ENCODE measurements around the gene CDK17. TPM values are rescaled to one million over a fixed set of nuclear protein-coding genes. Genes with fewer than 3 reads are reported as not detected.

CDK17 gene
- total and polyA plus RNA-seq, 9 of the 15 experiments (the other 6 are each of a cell fraction or from before 2014, with no cell fraction given): 4.8 to 39.3 (median 21.6) TPM

DNA sequence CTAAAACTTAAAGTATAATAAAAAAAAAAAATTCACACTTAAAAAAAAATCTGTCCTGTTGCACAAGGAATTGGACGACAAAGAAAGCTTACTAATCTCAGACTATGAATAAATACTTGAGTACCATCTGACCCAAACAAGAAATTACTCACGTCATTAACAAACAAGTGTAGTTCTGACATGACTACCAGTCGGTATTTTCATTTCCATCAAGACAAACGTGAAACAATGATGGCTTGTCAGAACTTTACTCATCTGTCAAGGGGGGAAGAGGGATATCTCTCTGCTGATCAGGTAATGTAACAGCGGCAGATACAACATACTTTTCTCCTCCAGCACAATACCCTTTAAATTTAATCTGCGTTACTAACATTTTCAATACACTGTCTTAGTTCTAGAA, 78.3 kb downstream of the CDK17 start (continued):
- TF ChIP-seq NR2C2 (CRISPR knock-in tag; IDR thresholded peaks at IDR 0.05) (no peak), NR2C2 (tag; IDR thresholded peaks at IDR 0.05) (no peak), ZBTB1 (CRISPR knock-in tag; IDR thresholded peaks at IDR 0.05; ENCODE audit: borderline replicate concordance, low read depth) (no peak), ZNF707 (CRISPR knock-in tag; conservative IDR thresholded peaks at IDR 0.05) (no peak), CHD1 (IDR thresholded peaks at IDR 0.05; ENCODE audit: low read length) (no peak), SRF (CRISPR knock-in tag; IDR thresholded peaks at IDR 0.05) (no peak), FOS (IDR thresholded peaks at IDR 0.05; ENCODE audit: extremely low read depth, insufficient read length) (no peak), FOXA1 (IDR thresholded peaks at IDR 0.05; ENCODE audit: borderline replicate concordance) (no peak), KAT2B (IDR thresholded peaks at IDR 0.05; ENCODE audit: low read depth, low read length) (no peak), TFAM (CRISPR knock-in tag; conservative IDR thresholded peaks at IDR 0.05) (no peak)
- TF ChIP-seq, protein P1, sequence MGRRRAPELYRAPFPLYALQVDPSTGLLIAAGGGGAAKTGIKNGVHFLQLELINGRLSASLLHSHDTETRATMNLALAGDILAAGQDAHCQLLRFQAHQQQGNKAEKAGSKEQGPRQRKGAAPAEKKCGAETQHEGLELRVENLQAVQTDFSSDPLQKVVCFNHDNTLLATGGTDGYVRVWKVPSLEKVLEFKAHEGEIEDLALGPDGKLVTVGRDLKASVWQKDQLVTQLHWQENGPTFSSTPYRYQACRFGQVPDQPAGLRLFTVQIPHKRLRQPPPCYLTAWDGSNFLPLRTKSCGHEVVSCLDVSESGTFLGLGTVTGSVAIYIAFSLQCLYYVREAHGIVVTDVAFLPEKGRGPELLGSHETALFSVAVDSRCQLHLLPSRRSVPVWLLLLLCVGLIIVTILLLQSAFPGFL (CRISPR knock-in tag; IDR thresholded peaks at IDR 0.05): no peak
- TF ChIP-seq, protein P2, sequence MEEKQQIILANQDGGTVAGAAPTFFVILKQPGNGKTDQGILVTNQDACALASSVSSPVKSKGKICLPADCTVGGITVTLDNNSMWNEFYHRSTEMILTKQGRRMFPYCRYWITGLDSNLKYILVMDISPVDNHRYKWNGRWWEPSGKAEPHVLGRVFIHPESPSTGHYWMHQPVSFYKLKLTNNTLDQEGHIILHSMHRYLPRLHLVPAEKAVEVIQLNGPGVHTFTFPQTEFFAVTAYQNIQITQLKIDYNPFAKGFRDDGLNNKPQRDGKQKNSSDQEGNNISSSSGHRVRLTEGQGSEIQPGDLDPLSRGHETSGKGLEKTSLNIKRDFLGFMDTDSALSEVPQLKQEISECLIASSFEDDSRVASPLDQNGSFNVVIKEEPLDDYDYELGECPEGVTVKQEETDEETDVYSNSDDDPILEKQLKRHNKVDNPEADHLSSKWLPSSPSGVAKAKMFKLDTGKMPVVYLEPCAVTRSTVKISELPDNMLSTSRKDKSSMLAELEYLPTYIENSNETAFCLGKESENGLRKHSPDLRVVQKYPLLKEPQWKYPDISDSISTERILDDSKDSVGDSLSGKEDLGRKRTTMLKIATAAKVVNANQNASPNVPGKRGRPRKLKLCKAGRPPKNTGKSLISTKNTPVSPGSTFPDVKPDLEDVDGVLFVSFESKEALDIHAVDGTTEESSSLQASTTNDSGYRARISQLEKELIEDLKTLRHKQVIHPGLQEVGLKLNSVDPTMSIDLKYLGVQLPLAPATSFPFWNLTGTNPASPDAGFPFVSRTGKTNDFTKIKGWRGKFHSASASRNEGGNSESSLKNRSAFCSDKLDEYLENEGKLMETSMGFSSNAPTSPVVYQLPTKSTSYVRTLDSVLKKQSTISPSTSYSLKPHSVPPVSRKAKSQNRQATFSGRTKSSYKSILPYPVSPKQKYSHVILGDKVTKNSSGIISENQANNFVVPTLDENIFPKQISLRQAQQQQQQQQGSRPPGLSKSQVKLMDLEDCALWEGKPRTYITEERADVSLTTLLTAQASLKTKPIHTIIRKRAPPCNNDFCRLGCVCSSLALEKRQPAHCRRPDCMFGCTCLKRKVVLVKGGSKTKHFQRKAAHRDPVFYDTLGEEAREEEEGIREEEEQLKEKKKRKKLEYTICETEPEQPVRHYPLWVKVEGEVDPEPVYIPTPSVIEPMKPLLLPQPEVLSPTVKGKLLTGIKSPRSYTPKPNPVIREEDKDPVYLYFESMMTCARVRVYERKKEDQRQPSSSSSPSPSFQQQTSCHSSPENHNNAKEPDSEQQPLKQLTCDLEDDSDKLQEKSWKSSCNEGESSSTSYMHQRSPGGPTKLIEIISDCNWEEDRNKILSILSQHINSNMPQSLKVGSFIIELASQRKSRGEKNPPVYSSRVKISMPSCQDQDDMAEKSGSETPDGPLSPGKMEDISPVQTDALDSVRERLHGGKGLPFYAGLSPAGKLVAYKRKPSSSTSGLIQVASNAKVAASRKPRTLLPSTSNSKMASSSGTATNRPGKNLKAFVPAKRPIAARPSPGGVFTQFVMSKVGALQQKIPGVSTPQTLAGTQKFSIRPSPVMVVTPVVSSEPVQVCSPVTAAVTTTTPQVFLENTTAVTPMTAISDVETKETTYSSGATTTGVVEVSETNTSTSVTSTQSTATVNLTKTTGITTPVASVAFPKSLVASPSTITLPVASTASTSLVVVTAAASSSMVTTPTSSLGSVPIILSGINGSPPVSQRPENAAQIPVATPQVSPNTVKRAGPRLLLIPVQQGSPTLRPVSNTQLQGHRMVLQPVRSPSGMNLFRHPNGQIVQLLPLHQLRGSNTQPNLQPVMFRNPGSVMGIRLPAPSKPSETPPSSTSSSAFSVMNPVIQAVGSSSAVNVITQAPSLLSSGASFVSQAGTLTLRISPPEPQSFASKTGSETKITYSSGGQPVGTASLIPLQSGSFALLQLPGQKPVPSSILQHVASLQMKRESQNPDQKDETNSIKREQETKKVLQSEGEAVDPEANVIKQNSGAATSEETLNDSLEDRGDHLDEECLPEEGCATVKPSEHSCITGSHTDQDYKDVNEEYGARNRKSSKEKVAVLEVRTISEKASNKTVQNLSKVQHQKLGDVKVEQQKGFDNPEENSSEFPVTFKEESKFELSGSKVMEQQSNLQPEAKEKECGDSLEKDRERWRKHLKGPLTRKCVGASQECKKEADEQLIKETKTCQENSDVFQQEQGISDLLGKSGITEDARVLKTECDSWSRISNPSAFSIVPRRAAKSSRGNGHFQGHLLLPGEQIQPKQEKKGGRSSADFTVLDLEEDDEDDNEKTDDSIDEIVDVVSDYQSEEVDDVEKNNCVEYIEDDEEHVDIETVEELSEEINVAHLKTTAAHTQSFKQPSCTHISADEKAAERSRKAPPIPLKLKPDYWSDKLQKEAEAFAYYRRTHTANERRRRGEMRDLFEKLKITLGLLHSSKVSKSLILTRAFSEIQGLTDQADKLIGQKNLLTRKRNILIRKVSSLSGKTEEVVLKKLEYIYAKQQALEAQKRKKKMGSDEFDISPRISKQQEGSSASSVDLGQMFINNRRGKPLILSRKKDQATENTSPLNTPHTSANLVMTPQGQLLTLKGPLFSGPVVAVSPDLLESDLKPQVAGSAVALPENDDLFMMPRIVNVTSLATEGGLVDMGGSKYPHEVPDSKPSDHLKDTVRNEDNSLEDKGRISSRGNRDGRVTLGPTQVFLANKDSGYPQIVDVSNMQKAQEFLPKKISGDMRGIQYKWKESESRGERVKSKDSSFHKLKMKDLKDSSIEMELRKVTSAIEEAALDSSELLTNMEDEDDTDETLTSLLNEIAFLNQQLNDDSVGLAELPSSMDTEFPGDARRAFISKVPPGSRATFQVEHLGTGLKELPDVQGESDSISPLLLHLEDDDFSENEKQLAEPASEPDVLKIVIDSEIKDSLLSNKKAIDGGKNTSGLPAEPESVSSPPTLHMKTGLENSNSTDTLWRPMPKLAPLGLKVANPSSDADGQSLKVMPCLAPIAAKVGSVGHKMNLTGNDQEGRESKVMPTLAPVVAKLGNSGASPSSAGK (IDR thresholded peaks at IDR 0.05): no peak

Measured in K562 (cell line).